GM13976 (cell line): ENCODE results near the gene PITX2.

Experiments
- DNase-seq: peaks from one replicate; pipeline ENCODE4 v3.0.0; 2012; ENCODE audit warnings: low spot score
- in situ Hi-C: fragments of 300-500 bp; cut with MboI; formaldehyde crosslinking; loops from one replicate; pipeline ENCODE4 v1.12.0; 2022; ENCODE audit warnings: low sequenced_read_pairs, mixed read lengths, inconsistent platforms; ENCODE audit not compliant: unreplicated experiment
- TF ChIP-seq, protein P1 (sequence below): IDR thresholded peaks from 2 replicates; pipeline ENCODE4 v1.5.1; 2012; ENCODE audit warnings: borderline replicate concordance, mild to moderate bottlenecking; ENCODE audit not compliant: insufficient read depth; ENCODE audit errors: extremely low read depth, missing control alignments, control extremely low read depth

The PITX2 gene

DNA sequence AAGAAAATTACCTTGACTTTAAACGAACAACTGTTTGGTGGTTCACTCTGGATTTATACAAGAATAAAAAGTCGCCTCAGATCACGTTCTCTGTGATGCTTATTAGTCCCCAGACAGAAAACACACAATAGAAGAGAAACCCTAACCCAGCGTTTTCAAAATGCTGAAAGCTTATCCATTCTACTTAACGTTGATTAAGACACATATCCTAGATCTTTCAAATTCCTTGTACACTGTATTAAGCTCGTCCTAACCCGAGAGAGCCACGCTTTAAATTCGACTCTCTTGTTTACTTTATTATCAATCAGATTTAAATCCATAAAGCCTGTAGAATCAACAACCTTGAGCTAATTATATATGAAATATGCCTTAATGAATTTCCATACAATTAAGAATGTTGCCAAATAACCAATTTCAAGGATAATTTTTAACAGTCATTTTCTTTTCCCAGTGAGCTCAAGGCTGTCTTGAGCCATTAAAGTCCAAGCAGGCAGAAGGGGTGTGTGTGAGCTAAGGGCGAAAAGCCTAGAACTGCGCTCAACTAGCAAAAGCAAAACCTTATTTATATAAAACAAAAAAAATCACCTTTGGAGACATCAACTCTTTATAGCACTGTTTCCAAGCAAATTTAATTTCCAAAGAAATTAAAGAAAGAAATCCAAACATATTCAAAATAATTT, 981 bp upstream of the PITX2 start:
- in situ Hi-C loops = no loop called here
- no peak for DNase-seq
- TF ChIP-seq, protein P1, sequence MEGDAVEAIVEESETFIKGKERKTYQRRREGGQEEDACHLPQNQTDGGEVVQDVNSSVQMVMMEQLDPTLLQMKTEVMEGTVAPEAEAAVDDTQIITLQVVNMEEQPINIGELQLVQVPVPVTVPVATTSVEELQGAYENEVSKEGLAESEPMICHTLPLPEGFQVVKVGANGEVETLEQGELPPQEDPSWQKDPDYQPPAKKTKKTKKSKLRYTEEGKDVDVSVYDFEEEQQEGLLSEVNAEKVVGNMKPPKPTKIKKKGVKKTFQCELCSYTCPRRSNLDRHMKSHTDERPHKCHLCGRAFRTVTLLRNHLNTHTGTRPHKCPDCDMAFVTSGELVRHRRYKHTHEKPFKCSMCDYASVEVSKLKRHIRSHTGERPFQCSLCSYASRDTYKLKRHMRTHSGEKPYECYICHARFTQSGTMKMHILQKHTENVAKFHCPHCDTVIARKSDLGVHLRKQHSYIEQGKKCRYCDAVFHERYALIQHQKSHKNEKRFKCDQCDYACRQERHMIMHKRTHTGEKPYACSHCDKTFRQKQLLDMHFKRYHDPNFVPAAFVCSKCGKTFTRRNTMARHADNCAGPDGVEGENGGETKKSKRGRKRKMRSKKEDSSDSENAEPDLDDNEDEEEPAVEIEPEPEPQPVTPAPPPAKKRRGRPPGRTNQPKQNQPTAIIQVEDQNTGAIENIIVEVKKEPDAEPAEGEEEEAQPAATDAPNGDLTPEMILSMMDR = no peak

DNA sequence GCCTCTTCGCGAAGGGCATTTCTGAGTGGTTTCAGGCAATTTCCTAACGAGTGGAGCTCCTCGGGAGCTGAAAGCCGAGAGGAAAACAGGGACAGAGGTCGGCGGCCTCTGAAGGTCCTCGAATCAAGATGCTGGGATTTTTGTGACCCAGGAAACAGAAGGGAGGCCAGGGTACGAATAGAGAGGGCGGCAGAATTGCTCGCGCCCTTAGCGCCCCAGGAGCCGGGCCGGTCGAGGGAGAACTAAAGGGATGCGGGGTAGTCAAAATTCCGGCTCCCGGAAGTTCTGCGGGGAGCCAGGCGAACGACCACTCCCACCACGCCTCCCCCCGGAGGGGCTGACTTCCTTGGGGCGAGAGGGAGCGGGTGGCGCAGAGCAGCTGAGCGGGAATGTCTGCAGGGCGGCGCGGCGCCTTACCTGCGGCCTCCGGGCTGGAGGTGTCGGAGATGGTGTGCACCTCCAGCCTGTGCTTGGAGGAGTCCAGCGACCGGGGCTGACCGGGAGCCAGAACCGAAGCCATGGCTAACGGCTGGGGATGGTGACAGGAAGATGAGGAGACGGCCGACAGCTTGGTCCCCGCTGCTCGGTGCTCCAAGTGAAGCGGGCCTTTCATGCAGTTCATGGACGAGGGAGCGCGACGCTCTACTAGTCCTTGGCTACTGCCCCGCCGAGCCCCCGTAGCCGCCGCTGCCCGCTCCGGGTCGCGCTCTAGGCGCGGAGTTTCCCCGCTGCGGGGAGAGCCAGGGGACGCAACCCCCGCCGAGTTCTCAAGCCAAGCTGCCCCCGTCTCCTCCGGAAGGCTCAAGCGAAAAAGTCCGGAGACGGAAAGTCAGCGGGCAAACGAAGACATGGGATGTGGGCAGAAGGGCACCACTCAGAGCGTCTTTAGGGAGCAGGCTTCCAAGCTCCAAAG, 782 bp downstream of the PITX2 start:
- in situ Hi-C loops = no loop called here
- no peak for DNase-seq
- TF ChIP-seq, protein P1 = no peak

DNA sequence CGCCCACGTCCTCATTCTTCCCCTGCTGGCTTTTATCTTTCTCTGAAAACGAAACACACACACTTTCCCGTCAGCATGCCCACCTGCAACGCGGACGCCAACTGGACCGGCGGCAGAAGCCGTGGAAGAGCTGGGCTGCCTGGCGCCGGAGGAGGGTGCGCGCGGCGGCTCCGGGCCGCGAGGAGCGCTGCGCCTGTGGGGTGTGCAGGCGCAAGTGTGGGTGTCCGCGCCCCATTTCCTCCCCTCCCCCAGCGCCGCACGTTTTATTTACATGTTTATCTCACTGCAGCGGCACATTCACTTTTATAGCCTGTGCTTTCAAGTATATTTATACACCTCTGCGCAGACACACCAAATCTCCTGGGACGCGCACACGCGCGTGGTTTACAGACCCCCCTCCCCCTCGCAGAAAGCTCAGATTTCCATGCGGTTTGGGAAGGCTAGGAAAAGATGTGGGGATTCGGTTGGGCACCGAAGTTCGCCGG, 1.5 kb downstream of the PITX2 start:
- TF ChIP-seq, protein P1 = no peak
- in situ Hi-C loops = no loop called here
- no peak for DNase-seq

DNA sequence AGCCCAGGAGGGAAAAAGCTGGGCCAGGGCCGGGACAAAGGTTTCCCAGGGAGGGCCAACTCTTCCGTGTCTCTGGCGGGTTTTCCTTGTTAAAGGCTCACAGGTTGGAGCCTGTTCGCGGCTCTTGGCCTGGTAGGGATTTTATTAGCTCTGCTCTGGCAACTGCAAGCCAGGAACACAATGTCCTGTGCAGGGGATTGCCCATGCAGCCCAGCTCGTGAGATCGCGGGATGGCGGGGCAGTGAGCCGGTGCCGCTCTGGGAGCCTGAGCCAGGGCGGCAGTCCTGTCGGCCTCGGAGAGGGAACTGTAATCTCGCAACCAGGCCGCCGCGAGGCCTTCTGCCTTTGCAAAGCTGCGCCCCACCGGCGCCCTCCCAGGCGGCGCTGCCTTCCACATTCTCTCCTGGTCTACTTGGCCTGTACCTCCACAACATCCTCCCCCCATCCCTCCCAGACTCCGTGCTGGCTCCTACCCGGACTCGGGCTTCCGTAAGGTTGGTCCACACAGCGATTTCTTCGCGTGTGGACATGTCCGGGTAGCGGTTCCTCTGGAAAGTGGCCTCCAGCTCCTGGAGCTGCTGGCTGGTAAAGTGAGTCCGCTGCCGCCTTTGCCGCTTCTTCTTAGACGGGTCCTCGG, 2.1 kb downstream of the PITX2 start:
- in situ Hi-C loops = no loop called here
- no peak for DNase-seq
- TF ChIP-seq, protein P1 = no peak

DNA sequence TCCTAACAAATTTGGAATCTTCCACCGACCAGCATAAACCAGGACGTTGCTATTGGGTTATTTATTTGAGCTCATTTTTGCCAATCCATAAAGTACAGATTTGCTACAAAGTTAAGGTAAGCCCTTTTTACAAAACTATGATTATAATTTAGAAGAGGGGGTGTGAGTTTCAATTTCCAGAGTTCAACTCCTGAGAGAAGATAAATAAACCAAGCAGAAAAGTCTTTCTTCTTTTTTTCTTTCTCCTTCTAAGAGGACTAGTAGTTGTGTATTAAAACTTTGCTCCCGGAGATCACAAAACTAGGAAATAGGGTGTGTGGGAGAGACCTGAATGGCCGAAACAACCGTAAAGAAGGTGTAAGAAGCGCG, 2.6 kb downstream of the PITX2 start:
- TF ChIP-seq, protein P1 = no peak
- in situ Hi-C loops = no loop called here
- DNase-seq = no peak

DNA sequence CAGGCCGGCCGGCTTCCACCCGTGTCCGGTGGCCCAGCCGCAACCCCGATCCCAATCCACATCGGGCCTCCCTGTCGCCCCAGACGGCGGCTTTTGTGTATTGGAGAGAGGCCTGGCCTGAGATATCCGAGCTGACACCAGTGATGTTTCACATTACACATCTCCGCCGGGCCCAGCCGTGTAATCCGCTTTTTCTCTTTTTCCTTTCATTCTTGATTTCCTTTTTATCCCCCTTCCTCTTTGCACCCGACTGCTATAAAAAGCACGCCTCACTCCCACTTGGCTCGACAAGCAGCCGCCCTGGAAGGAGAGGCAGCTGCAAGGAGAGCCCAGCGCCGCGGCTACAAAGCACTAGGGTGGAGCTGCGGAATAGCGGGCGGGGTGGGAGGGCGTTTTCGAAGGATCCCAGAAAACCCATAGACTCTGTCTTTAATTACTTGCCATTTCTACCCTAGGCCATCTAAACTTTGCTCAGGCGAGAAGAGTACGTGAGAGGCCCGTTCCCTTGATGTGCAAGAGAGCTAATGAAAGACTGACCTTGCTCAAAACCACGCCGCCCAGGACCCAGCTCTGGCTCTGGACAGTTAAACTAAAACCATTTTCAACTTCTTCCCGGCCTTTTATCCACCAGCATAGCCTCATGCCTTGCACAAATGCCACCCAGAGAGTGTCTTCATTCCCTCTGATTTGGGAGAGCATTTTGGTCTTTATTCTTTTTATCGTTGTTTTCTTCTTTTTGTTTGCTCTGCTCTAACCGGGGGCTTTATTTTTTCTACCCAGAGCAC, 3.2 kb downstream of the PITX2 start:
- TF ChIP-seq, protein P1 = no peak
- in situ Hi-C loops = no loop called here
- no peak for DNase-seq
